ENCODE results near the gene G6PC2. TPM values are rescaled to one million over a fixed set of nuclear protein-coding genes. Genes with fewer than 3 reads are reported as not detected.

The G6PC2 gene
- total RNA-seq, 1 experiment from 2014 or later: not detected

- no peaks in the 10 kb centered on the region for H3K9me3 Mint-ChIP-seq (ENCODE audit: low read depth, unreplicated experiment)
- H3K27ac Mint-ChIP-seq (ENCODE audit: unreplicated experiment): no peak overlapping the region
- H3K27me3 Mint-ChIP-seq (ENCODE audit: unreplicated experiment): no peaks in the 10 kb centered on the region
- no TSS peak for BruUV-seq (replicated peaks)
- TF ChIP-seq, protein P1, sequence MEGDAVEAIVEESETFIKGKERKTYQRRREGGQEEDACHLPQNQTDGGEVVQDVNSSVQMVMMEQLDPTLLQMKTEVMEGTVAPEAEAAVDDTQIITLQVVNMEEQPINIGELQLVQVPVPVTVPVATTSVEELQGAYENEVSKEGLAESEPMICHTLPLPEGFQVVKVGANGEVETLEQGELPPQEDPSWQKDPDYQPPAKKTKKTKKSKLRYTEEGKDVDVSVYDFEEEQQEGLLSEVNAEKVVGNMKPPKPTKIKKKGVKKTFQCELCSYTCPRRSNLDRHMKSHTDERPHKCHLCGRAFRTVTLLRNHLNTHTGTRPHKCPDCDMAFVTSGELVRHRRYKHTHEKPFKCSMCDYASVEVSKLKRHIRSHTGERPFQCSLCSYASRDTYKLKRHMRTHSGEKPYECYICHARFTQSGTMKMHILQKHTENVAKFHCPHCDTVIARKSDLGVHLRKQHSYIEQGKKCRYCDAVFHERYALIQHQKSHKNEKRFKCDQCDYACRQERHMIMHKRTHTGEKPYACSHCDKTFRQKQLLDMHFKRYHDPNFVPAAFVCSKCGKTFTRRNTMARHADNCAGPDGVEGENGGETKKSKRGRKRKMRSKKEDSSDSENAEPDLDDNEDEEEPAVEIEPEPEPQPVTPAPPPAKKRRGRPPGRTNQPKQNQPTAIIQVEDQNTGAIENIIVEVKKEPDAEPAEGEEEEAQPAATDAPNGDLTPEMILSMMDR (IDR thresholded peaks at IDR 0.05; ENCODE audit: unreplicated experiment): no peak
- no peak for DNase-seq
- H3K4me3 Mint-ChIP-seq (ENCODE audit: low read depth, unreplicated experiment): no peak overlapping the region
- no peaks in the 10 kb centered on the region for H3K36me3 Mint-ChIP-seq (ENCODE audit: insufficient read depth, unreplicated experiment)
- CTCF ChIA-PET: interaction anchor here (1.5 kb wide), 2 partner anchors 12 to 13 kb away, joined by 3 to 6 read pairs; no protein-coding TSS in a partner anchor
- intact Hi-C loops (cut with micrococcal nuclease; ENCODE audit: unreplicated experiment): no loop called here
- H3K4me1 Mint-ChIP-seq (ENCODE audit: low read depth, unreplicated experiment): no peaks in the 10 kb centered on the region
Measured at GRCh38 chr2:168934826-168935225, 33.7 kb downstream of the G6PC2 start.

DNA sequence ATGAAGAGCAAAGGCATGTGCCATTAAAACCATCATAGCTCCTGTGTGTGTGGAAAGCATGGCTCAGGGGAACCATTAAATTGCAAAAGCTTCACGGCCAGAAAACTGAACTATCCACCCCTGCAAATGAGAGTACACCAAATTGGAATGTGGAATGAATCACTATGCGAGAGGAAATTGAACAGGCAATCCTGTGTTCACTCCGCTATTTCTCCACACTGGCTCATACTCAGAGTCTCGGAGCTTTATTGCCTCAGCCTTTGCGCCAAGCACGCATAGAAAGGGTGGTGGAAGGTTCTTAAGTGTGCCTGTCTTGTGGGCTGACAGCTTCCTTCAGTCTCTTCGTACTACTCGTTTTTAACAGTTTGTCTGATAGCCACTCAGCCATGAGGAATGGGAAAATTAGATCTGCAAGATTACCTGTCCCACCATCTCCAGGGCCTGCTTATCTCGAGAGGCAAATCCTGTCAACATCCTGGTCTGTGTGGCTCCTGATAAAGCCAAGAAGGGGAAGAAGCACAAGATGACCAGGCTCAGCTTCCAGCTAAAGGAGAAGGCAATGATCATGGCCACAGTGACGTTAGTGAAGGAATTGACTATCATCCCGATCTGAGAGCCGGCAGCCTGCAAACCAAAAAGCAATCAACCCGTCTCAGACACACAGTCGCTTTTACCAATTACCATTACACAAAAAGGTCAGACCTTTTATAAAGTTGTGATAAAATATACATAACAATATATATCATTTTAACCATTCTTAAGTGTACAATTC is 34.9 kb downstream of the G6PC2 start:
- BruUV-seq (replicated peaks): no TSS peak
- H3K36me3 Mint-ChIP-seq (ENCODE audit: insufficient read depth, unreplicated experiment): no peaks in the 10 kb centered on the region
- no peak for DNase-seq
- TF ChIP-seq, protein P1 (IDR thresholded peaks at IDR 0.05; ENCODE audit: unreplicated experiment): no peak
- H3K9me3 Mint-ChIP-seq (ENCODE audit: low read depth, unreplicated experiment): no peaks in the 10 kb centered on the region
- CTCF ChIA-PET: interaction anchor here (1.1 to 1.5 kb wide), 3 partner anchors 11 to 23 kb away, joined by 3 to 6 read pairs (median 5); no protein-coding TSS in a partner anchor
- H3K4me1 Mint-ChIP-seq (ENCODE audit: low read depth, unreplicated experiment): no peaks in the 10 kb centered on the region
- no peaks in the 10 kb centered on the region for H3K27me3 Mint-ChIP-seq (ENCODE audit: unreplicated experiment)
- no peak overlapping the region for H3K4me3 Mint-ChIP-seq (ENCODE audit: low read depth, unreplicated experiment)
- intact Hi-C loops (cut with micrococcal nuclease; ENCODE audit: unreplicated experiment): no loop called here
- H3K27ac Mint-ChIP-seq (ENCODE audit: unreplicated experiment): no peak overlapping the region

DNA sequence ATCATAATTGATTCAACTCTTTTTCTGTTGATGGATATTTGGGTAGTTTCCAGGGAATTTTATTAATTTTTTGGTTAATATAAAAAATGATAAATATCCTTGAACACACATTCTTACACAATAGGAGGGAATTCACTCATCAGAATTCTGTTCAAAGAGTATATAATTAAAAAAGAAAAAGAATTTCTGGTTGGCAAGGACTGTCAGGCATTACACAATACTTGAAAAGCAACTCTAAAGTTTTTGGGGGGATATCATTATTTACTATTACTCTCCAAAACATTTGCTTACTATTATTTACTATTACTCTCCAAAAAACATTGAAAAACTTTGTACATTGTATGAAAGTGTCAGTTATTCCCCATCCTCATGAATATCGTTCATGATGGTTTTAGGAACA is 38.0 kb downstream of the G6PC2 start:
- H3K27me3 Mint-ChIP-seq (ENCODE audit: unreplicated experiment): no peaks in the 10 kb centered on the region
- TF ChIP-seq, protein P1 (IDR thresholded peaks at IDR 0.05; ENCODE audit: unreplicated experiment): no peak

DNA sequence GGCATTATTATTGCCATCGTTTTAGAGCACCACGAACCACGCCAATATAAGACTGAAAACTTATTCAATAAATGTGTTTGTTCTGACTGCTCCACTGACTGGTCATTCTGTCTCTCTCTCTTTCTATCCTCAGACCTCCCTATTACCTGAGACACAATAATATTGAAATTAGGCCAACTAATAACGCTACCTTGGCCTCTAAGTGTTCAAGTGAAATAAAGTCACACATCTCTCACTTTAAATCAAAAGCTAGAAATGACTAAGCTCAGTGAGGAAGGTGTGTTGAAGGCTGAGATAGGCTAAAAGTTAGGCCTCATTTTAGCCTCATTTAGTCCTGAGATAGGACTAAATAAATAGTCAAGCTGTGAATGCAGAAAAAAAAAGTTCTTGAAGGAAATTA is 38.8 kb downstream of the G6PC2 start:
- H3K36me3 Mint-ChIP-seq (ENCODE audit: insufficient read depth, unreplicated experiment): no peaks in the 10 kb centered on the region
- H3K9me3 Mint-ChIP-seq (ENCODE audit: low read depth, unreplicated experiment): no peaks in the 10 kb centered on the region
- CTCF ChIA-PET: no interaction called here
- H3K4me3 Mint-ChIP-seq (ENCODE audit: low read depth, unreplicated experiment): no peak overlapping the region
- intact Hi-C loops (cut with micrococcal nuclease; ENCODE audit: unreplicated experiment): loop anchor here (10.0 kb wide), 1 partner anchor 455 kb away; no protein-coding TSS in a partner anchor
- H3K27ac Mint-ChIP-seq (ENCODE audit: unreplicated experiment): no peak overlapping the region
- no TSS peak for BruUV-seq (replicated peaks)
- no peak for DNase-seq
- peaks cover 8% of the 10 kb centered on the region for H3K4me1 Mint-ChIP-seq (ENCODE audit: low read depth, unreplicated experiment)
- H3K27me3 Mint-ChIP-seq (ENCODE audit: unreplicated experiment): no peaks in the 10 kb centered on the region
- TF ChIP-seq, protein P1 (IDR thresholded peaks at IDR 0.05; ENCODE audit: unreplicated experiment): no peak

More for the DNA sequence above, 38.0 kb downstream of the G6PC2 start:
- CTCF ChIA-PET: no interaction called here
- DNase-seq: no peak
- H3K27ac Mint-ChIP-seq (ENCODE audit: unreplicated experiment): no peak overlapping the region
- intact Hi-C loops (cut with micrococcal nuclease; ENCODE audit: unreplicated experiment): no loop called here
- H3K9me3 Mint-ChIP-seq (ENCODE audit: low read depth, unreplicated experiment): no peaks in the 10 kb centered on the region
- H3K4me3 Mint-ChIP-seq (ENCODE audit: low read depth, unreplicated experiment): no peak overlapping the region
- no TSS peak for BruUV-seq (replicated peaks)
- H3K36me3 Mint-ChIP-seq (ENCODE audit: insufficient read depth, unreplicated experiment): no peaks in the 10 kb centered on the region
- H3K4me1 Mint-ChIP-seq (ENCODE audit: low read depth, unreplicated experiment): peaks cover 4% of the 10 kb centered on the region

Data from Calu3 (cell line).